ENCODE data around the gene LIPC.

DNA sequence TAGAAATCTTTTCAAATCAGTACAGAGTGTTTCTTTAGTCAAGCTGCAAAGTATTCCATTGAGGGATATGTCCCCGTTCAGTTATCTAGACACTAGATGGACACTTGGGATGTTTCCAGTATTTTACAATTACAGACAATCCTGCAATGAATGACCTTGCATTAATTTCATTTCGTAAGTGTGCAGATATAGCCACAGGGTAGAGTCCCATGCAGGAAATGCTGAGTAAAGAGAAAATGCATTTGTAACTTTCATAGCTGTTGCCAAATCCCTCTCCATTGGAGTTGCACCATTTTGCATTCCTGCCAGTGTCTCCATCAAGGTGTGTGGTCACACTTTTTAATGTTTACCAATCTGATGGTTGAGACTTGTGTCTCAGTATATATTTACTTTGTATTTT is 92.5 kb downstream of the LIPC start:
- TF ChIP-seq, protein P1, sequence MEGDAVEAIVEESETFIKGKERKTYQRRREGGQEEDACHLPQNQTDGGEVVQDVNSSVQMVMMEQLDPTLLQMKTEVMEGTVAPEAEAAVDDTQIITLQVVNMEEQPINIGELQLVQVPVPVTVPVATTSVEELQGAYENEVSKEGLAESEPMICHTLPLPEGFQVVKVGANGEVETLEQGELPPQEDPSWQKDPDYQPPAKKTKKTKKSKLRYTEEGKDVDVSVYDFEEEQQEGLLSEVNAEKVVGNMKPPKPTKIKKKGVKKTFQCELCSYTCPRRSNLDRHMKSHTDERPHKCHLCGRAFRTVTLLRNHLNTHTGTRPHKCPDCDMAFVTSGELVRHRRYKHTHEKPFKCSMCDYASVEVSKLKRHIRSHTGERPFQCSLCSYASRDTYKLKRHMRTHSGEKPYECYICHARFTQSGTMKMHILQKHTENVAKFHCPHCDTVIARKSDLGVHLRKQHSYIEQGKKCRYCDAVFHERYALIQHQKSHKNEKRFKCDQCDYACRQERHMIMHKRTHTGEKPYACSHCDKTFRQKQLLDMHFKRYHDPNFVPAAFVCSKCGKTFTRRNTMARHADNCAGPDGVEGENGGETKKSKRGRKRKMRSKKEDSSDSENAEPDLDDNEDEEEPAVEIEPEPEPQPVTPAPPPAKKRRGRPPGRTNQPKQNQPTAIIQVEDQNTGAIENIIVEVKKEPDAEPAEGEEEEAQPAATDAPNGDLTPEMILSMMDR (conservative IDR thresholded peaks at IDR 0.05; ENCODE audit: low read depth, low read length) = no peak
- TF ChIP-seq EZH2 (IDR thresholded peaks at IDR 0.05; ENCODE audit: borderline replicate concordance, low read depth, low read length, poor library complexity, severe bottlenecking) = no peak

Data from A673 (cell line).